C4-2B (cell line): ENCODE data around the gene SNX8.

Experiments
- ZFX ChIP-seq: fragments of 450-650 bp; IDR thresholded peaks from 2 replicates; pipeline ENCODE4 v1.6.1; 2017
- TF ChIP-seq, protein P1 (sequence below): fragments of 450-650 bp; conservative IDR thresholded peaks from 2 replicates; pipeline ENCODE4 v1.5.1; 2017; ENCODE audit warnings: mild to moderate bottlenecking

GRCh38 chr7:2315787-2316186, 1.5 kb upstream of the SNX8 start:
- TF ChIP-seq, protein P1, sequence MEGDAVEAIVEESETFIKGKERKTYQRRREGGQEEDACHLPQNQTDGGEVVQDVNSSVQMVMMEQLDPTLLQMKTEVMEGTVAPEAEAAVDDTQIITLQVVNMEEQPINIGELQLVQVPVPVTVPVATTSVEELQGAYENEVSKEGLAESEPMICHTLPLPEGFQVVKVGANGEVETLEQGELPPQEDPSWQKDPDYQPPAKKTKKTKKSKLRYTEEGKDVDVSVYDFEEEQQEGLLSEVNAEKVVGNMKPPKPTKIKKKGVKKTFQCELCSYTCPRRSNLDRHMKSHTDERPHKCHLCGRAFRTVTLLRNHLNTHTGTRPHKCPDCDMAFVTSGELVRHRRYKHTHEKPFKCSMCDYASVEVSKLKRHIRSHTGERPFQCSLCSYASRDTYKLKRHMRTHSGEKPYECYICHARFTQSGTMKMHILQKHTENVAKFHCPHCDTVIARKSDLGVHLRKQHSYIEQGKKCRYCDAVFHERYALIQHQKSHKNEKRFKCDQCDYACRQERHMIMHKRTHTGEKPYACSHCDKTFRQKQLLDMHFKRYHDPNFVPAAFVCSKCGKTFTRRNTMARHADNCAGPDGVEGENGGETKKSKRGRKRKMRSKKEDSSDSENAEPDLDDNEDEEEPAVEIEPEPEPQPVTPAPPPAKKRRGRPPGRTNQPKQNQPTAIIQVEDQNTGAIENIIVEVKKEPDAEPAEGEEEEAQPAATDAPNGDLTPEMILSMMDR = no peak
- no peak for TF ChIP-seq ZFX
